ENCODE results near the gene RBM38. TPM values are rescaled to one million over a fixed set of nuclear protein-coding genes. Genes with fewer than 3 reads are reported as not detected.

RBM38 gene
- total and polyA plus RNA-seq, 2 of the 4 experiments (the other 2 are of a cell fraction) = 5.2 to 11.9 TPM

- no peaks in the 10 kb centered on the region for H3K9me3 ChIP-seq (ENCODE audit: control insufficient read depth, insufficient read depth, low read length)
- in situ Hi-C loops (cut with MboI; ENCODE audit: low sequenced_read_pairs) = loop anchor here (25.0 kb wide), 1 partner anchor 1662 kb away; the partner anchor contains the start of genes ATP5F1E and PRELID3B
- no peak overlapping the region for H3K9ac ChIP-seq (ENCODE audit: low read depth, low read length)
- no peak overlapping the region for H3K56ac ChIP-seq (ENCODE audit: extremely low read depth, insufficient read depth, low read length)
- no peak overlapping the region for H4K91ac ChIP-seq (ENCODE audit: insufficient read depth, low read depth, low read length)
- H3K9me1 ChIP-seq (ENCODE audit: insufficient read depth, low read length) = no peaks in the 10 kb centered on the region
- no peaks in the 10 kb centered on the region for H3K4me1 ChIP-seq (ENCODE audit: control insufficient read depth, insufficient read depth, low read length)
- H2AFZ ChIP-seq (replicated peaks; ENCODE audit: low read length, poor library complexity) = no peak overlapping the region
- BruUV-seq (replicated peaks) = no TSS peak
- intact Hi-C loops (cut with micrococcal nuclease) = no loop called here
- CTCF ChIA-PET = no interaction called here
- WGBS, 2 experiments (ENCODE audit: extremely low coverage in 2 of 2, insufficient read length in 1 of 2) = 90% methylated on average over 5 of the region's 10 CpGs; no CpG with 5 or more reads in 1 of the 2 experiments
- H4K5ac ChIP-seq (ENCODE audit: low read depth, low read length) = no peak overlapping the region
- no peak overlapping the region for H2BK15ac ChIP-seq (ENCODE audit: low read depth, low read length)
- H2AK5ac ChIP-seq (ENCODE audit: low read depth, low read length) = no peak overlapping the region
- H2AK9ac ChIP-seq (replicated peaks; ENCODE audit: low read depth, low read length, poor library complexity) = no peak overlapping the region
- TF ChIP-seq MAFK (IDR thresholded peaks at IDR 0.05; ENCODE audit: low read depth, low read length) (no peak), RCOR1 (IDR thresholded peaks at IDR 0.05; ENCODE audit: insufficient replicate concordance, low read length) (no peak), BHLHE40 (IDR thresholded peaks at IDR 0.05; ENCODE audit: low read depth, low read length) (no peak), MAZ (IDR thresholded peaks at IDR 0.05; ENCODE audit: borderline replicate concordance, low read depth, low read length) (no peak)
- no peak overlapping the region for H2BK120ac ChIP-seq (ENCODE audit: low read depth, low read length)
- no peak overlapping the region for H3K4me2 ChIP-seq (ENCODE audit: low read depth, low read length)
- H3K23ac ChIP-seq (ENCODE audit: low read depth, low read length) = no peak overlapping the region
- no peak overlapping the region for H4K8ac ChIP-seq (ENCODE audit: low read depth in 2 of 2, low read length in 2 of 2)
- DNase-seq = no peak
- no peaks in the 10 kb centered on the region for H4K20me1 ChIP-seq (ENCODE audit: insufficient read depth, low read length)
- no peak overlapping the region for H3K27ac ChIP-seq (ENCODE audit: insufficient read depth, low read length)
- dilution Hi-C loops (cut with HindIII; ENCODE audit: low sequenced_read_pairs, unreplicated experiment) = no loop called here
- no peak overlapping the region for H3K4me3 ChIP-seq (ENCODE audit: insufficient read depth, low read depth, low read length)
- H3K79me1 ChIP-seq (ENCODE audit: low read depth in 1 of 2, low read length in 2 of 2) = no peaks in the 10 kb centered on the region; a peak in 1 of 4 replicates
- no peaks in the 10 kb centered on the region for H3K27me3 ChIP-seq (ENCODE audit: control insufficient read depth, insufficient read depth, low read length)
- no peak overlapping the region for H3K4ac ChIP-seq (ENCODE audit: low read depth, low read length)
- H2BK20ac ChIP-seq (ENCODE audit: low read depth, low read length) = no peak overlapping the region
- H3K14ac ChIP-seq (replicated peaks; ENCODE audit: low read depth, low read length) = no peak overlapping the region
- no peak overlapping the region for H3K18ac ChIP-seq (ENCODE audit: low read depth, low read length)
- H3K36me3 ChIP-seq (ENCODE audit: control insufficient read depth, insufficient read depth, low read length) = peaks cover 66% of the 10 kb centered on the region
- H2BK5ac ChIP-seq (ENCODE audit: low read depth, low read length, poor library complexity, severe bottlenecking) = no peak overlapping the region
- no peak for ATAC-seq (ENCODE audit: low read depth)
- POLR2A ChIA-PET (ENCODE audit: unreplicated experiment) = no interaction called here
Measured at GRCh38 chr20:57375652-57376230, 15.5 kb upstream of the RBM38 start.

Measured in IMR-90 (cell line).